HCT116 (cell line): ENCODE measurements around the gene OR52E4. TPM values are rescaled to one million over a fixed set of nuclear protein-coding genes. Genes with fewer than 3 reads are reported as not detected.

Source experiments
- ATAC-seq: fragments of 200-7000 bp; cut with Tn5 transposase; 2 replicates; pipeline ENCODE4 v1.9.1; 2020; ENCODE audit warnings: mild to moderate bottlenecking, moderate library complexity
- BruUV-seq: library from RNA; stranded (reverse); fragments of 400-500 nt; replicated peaks from 2 replicates; lab custom pipeline; 2021; lab: Mats Ljungman, UMichigan
- CTCF ChIA-PET: fragments of 300-600 bp; sonication (Branson Sonifier 250); formaldehyde crosslinking; loops from one replicate; lab custom pipeline; 2021; ENCODE audit warnings: antibody characterized with exemption; lab: Charles Lee
- POLR2A ChIA-PET: fragments of 300-600, 350-600 bp; sonication (Branson Sonifier 250); formaldehyde crosslinking; loops from one replicate; lab custom pipeline; 2021; ENCODE audit warnings: antibody characterized with exemption; lab: Charles Lee
- RAD21 ChIA-PET, 2 experiments: fragments of 300-600 bp; sonication (Branson Sonifier 250); formaldehyde crosslinking; loops; one replicate each; lab custom pipeline; 2023; ENCODE audit warnings: low total read pairs in 2 of 2; ENCODE audit not compliant: uncharacterized antibody in 2 of 2, unreplicated experiment in 2 of 2, low non-redundant PET in 1 of 2; lab: Charles Lee
- DNase-seq: peaks from one replicate; pipeline ENCODE4 v3.0.0-alpha.2; 2010; ENCODE audit warnings: low read depth, low spot score
- H2AFZ ChIP-seq: fragments of 200-600 bp; shearing (Covaris generic), sonication (generic); 2 replicates; pipeline ENCODE4 v1.6.1; 2017; ENCODE audit warnings: low read depth, mixed run types, mixed read lengths, antibody characterized with exemption, low read length; ENCODE audit not compliant: poor library complexity, severe bottlenecking
- H3K27ac ChIP-seq: 2 replicates; pipeline ENCODE4 v1.5.1; 2012; ENCODE audit warnings: low read depth, low read length
- H3K27me3 ChIP-seq: fragments of 200-600 bp; sonication (generic); 2 replicates; pipeline ENCODE4 v1.6.1; 2016; ENCODE audit warnings: mixed run types, low read length, mixed read lengths; ENCODE audit not compliant: insufficient read depth
- H3K36me3 ChIP-seq, 2 experiments: fragments of 200-500 bp in 1 of 2; fragments of 200-600 bp in 1 of 2; sonication (Bioruptor generic) in 1 of 2; sonication (generic) in 1 of 2; 2 replicates each; pipeline versions ENCODE4 v1.5.1 to v1.6.1; 2014 to 2016; ENCODE audit warnings: low read length in 2 of 2, inconsistent platforms in 1 of 2, mixed read lengths in 1 of 2, mixed run types in 1 of 2; ENCODE audit not compliant: insufficient read depth in 2 of 2, control insufficient read depth in 1 of 2
- H3K4me1 ChIP-seq, 2 experiments: fragments of 200-600 bp in 1 of 2; sonication (generic) in 1 of 2; 2 replicates each; pipeline versions ENCODE4 v1.5.1 to v1.6.1; 2012 to 2017; ENCODE audit warnings: low read length in 2 of 2, inconsistent platforms in 1 of 2, mild to moderate bottlenecking in 1 of 2, mixed read lengths in 1 of 2, mixed run types in 1 of 2, moderate library complexity in 1 of 2; ENCODE audit not compliant: insufficient read depth in 2 of 2, control insufficient read depth in 1 of 2
- H3K4me2 ChIP-seq: fragments of 200-600 bp; sonication (generic); 2 replicates; pipeline ENCODE4 v1.6.1; 2017; ENCODE audit warnings: mixed run types, low read length, mixed read lengths
- H3K4me3 ChIP-seq, 2 experiments: fragments of 200-600 bp in 1 of 2; sonication (generic) in 1 of 2; replicated peaks in 1 of 2; 2 replicates each; pipeline ENCODE4 v1.5.1; 2011 to 2016; ENCODE audit warnings: low read length in 2 of 2, control low read depth in 1 of 2, low read depth in 1 of 2, mild to moderate bottlenecking in 1 of 2, mixed read lengths in 1 of 2, mixed run types in 1 of 2
- H3K79me2 ChIP-seq: fragments of 200-600 bp; sonication (generic); 2 replicates; pipeline ENCODE4 v1.6.1; 2017; ENCODE audit warnings: mild to moderate bottlenecking, mixed run types, low read length, moderate library complexity, mixed read lengths; ENCODE audit not compliant: insufficient read depth
- H3K9ac ChIP-seq: fragments of 200-600 bp; sonication (generic); 2 replicates; pipeline ENCODE4 v1.6.1; 2016; ENCODE audit warnings: low read length, mixed read lengths
- H3K9me2 ChIP-seq: fragments of 200-600 bp; sonication (generic), shearing (Covaris generic); 2 replicates; pipeline ENCODE4 v1.6.1; 2017; ENCODE audit warnings: mixed run types, mild to moderate bottlenecking, moderate library complexity; ENCODE audit not compliant: insufficient read depth
- H3K9me3 ChIP-seq, 2 experiments: fragments of 200-500 bp in 1 of 2; fragments of 200-600 bp in 1 of 2; sonication (Bioruptor generic) in 1 of 2; sonication (generic) in 1 of 2; 2 replicates each; pipeline ENCODE4 v1.6.1; 2014 to 2017; ENCODE audit warnings: low read length in 2 of 2, mixed read lengths in 2 of 2, inconsistent platforms in 1 of 2, low read depth in 1 of 2, mild to moderate bottlenecking in 1 of 2, mixed run types in 1 of 2, moderate library complexity in 1 of 2; ENCODE audit not compliant: control insufficient read depth in 1 of 2, insufficient read depth in 1 of 2
- H4K20me1 ChIP-seq: fragments of 200-600 bp; sonication (generic), shearing (Covaris generic); 2 replicates; pipeline ENCODE4 v1.6.1; 2017; ENCODE audit warnings: mixed run types, mild to moderate bottlenecking, moderate library complexity; ENCODE audit not compliant: insufficient read depth
- CEBPB ChIP-seq: IDR thresholded peaks from 2 replicates; pipeline ENCODE4 v1.6.1; 2012; ENCODE audit warnings: low read depth
- EGR1 ChIP-seq: IDR thresholded peaks from 2 replicates; pipeline ENCODE4 v1.6.1; 2012; ENCODE audit warnings: low read depth
- EZH2 ChIP-seq: fragments of 200-600 bp; sonication (generic); IDR thresholded peaks from 2 replicates; pipeline ENCODE4 v1.6.1; 2017; ENCODE audit warnings: antibody characterized with exemption, mixed run types
- EZH2phosphoT487 ChIP-seq: fragments of 200-600 bp; IDR thresholded peaks from 2 replicates; pipeline ENCODE4 v1.6.1; 2018; ENCODE audit warnings: antibody characterized with exemption, borderline replicate concordance
- JUND ChIP-seq: IDR thresholded peaks from 2 replicates; pipeline ENCODE4 v1.6.1; 2012
- POLR2A ChIP-seq: IDR thresholded peaks from 2 replicates; pipeline ENCODE4 v1.7.0; 2011; ENCODE audit warnings: borderline replicate concordance; ENCODE audit not compliant: insufficient read depth, insufficient read length; ENCODE audit errors: extremely low read depth
- RAD21 ChIP-seq: IDR thresholded peaks from 2 replicates; pipeline ENCODE4 v1.6.1; 2012; ENCODE audit warnings: low read depth, mild to moderate bottlenecking
- SP1 ChIP-seq: IDR thresholded peaks from 2 replicates; pipeline ENCODE4 v1.6.1; 2012; ENCODE audit warnings: low read depth
- SRF ChIP-seq: IDR thresholded peaks from 2 replicates; pipeline ENCODE4 v1.6.1; 2012; ENCODE audit warnings: low read depth
- YY1 ChIP-seq: IDR thresholded peaks from 2 replicates; pipeline ENCODE4 v1.6.1; 2011; ENCODE audit warnings: low read length, low read depth, moderate library complexity, mild to moderate bottlenecking; ENCODE audit not compliant: insufficient replicate concordance; ENCODE audit errors: extremely low read depth
- ZFX ChIP-seq: fragments of 450-650 bp; IDR thresholded peaks from 2 replicates; pipeline ENCODE4 v1.6.1; 2017
- intact Hi-C: fragments of 100-400 bp; cut with micrococcal nuclease; formaldehyde crosslinking; loops from 2 replicates; pipeline ENCODE4 v1.10.0; 2022
- total RNA-seq: library from RNA; stranded (reverse); gene quantifications from one replicate; pipeline ENCODE4 v1.2.1, GENCODE V29; 2021; ENCODE audit not compliant: unreplicated experiment
- TF ChIP-seq, protein P1 (sequence below): IDR thresholded peaks from 2 replicates; pipeline ENCODE4 v1.6.1; 2012
- TF ChIP-seq, protein P2 (sequence below): IDR thresholded peaks from 2 replicates; pipeline ENCODE4 v1.6.1; 2012; ENCODE audit warnings: low read depth
- TF ChIP-seq, protein P3 (sequence below), 3 experiments: fragments of 200-600 bp in 1 of 3; sonication (generic) in 1 of 3; IDR thresholded peaks in 2 of 3; conservative IDR thresholded peaks in 1 of 3; 2 replicates each; pipeline ENCODE4 v1.5.1; 2012 to 2017; ENCODE audit warnings: low read depth in 2 of 3, low read length in 2 of 3, antibody characterized with exemption in 1 of 3, borderline replicate concordance in 1 of 3, control low read depth in 1 of 3, mild to moderate bottlenecking in 1 of 3, mixed read lengths in 1 of 3, mixed run types in 1 of 3, moderate library complexity in 1 of 3; ENCODE audit not compliant: insufficient read depth in 1 of 3

Gene OR52E4
- total RNA-seq, 1 experiment from 2014 or later = not detected

DNA sequence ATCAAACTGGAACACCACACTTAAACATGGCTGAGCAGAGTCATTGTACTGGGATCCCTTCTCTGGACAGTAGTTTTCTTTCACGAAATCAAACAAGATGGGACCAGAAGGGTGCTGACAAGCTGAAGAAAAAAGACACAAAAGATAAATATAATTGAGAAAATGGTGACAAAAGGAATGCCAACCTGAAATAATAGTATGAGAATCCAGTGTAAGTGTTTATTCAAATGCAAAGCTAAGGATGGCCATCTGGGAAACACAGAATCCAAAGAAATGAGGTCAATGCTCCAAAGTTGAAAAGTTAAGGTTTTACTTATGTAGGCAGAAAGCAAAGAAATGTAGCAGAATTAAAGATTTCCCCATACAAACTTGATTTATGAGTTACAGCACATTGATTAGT is 7.2 kb downstream of the OR52E4 start:
- no peak overlapping the region for H3K4me3 ChIP-seq
- no peaks in the 10 kb centered on the region for H3K9me2 ChIP-seq
- no peaks in the 10 kb centered on the region for H3K36me3 ChIP-seq
- H2AFZ ChIP-seq = no peak overlapping the region
- H3K4me1 ChIP-seq = no peaks in the 10 kb centered on the region
- ChIA-PET CTCF (interaction anchor here (1.1 kb wide), 1 partner anchor 475 kb away, joined by 3 read pairs; no protein-coding TSS in a partner anchor), RAD21 (no interaction called here), POLR2A (no interaction called here)
- peaks cover 41% of the 10 kb centered on the region for H3K27me3 ChIP-seq
- DNase-seq = no peak
- no TSS peak for BruUV-seq
- intact Hi-C loops = no loop called here
- no peak for TF ChIP-seq YY1
- TF ChIP-seq SP1 = no peak
- TF ChIP-seq, protein P1, sequence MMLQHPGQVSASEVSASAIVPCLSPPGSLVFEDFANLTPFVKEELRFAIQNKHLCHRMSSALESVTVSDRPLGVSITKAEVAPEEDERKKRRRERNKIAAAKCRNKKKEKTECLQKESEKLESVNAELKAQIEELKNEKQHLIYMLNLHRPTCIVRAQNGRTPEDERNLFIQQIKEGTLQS = no peak
- TF ChIP-seq POLR2A = no peak
- TF ChIP-seq EZH2phosphoT487 = no peak
- no peak for TF ChIP-seq JUND
- no peak for TF ChIP-seq CEBPB
- TF ChIP-seq, protein P2, sequence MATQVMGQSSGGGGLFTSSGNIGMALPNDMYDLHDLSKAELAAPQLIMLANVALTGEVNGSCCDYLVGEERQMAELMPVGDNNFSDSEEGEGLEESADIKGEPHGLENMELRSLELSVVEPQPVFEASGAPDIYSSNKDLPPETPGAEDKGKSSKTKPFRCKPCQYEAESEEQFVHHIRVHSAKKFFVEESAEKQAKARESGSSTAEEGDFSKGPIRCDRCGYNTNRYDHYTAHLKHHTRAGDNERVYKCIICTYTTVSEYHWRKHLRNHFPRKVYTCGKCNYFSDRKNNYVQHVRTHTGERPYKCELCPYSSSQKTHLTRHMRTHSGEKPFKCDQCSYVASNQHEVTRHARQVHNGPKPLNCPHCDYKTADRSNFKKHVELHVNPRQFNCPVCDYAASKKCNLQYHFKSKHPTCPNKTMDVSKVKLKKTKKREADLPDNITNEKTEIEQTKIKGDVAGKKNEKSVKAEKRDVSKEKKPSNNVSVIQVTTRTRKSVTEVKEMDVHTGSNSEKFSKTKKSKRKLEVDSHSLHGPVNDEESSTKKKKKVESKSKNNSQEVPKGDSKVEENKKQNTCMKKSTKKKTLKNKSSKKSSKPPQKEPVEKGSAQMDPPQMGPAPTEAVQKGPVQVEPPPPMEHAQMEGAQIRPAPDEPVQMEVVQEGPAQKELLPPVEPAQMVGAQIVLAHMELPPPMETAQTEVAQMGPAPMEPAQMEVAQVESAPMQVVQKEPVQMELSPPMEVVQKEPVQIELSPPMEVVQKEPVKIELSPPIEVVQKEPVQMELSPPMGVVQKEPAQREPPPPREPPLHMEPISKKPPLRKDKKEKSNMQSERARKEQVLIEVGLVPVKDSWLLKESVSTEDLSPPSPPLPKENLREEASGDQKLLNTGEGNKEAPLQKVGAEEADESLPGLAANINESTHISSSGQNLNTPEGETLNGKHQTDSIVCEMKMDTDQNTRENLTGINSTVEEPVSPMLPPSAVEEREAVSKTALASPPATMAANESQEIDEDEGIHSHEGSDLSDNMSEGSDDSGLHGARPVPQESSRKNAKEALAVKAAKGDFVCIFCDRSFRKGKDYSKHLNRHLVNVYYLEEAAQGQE = no peak
- TF ChIP-seq, protein P3, sequence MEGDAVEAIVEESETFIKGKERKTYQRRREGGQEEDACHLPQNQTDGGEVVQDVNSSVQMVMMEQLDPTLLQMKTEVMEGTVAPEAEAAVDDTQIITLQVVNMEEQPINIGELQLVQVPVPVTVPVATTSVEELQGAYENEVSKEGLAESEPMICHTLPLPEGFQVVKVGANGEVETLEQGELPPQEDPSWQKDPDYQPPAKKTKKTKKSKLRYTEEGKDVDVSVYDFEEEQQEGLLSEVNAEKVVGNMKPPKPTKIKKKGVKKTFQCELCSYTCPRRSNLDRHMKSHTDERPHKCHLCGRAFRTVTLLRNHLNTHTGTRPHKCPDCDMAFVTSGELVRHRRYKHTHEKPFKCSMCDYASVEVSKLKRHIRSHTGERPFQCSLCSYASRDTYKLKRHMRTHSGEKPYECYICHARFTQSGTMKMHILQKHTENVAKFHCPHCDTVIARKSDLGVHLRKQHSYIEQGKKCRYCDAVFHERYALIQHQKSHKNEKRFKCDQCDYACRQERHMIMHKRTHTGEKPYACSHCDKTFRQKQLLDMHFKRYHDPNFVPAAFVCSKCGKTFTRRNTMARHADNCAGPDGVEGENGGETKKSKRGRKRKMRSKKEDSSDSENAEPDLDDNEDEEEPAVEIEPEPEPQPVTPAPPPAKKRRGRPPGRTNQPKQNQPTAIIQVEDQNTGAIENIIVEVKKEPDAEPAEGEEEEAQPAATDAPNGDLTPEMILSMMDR (IDR thresholded peaks at IDR 0.05 in 2 of 3, conservative IDR thresholded peaks at IDR 0.05 in 1 of 3; ENCODE audit: borderline replicate concordance in 1 of 3, insufficient read depth in 1 of 3, low read depth in 2 of 3, low read length in 2 of 3) = no peak
- no peak for TF ChIP-seq RAD21
- no peak; the same call in 1 of the 2 replicates for TF ChIP-seq EZH2
- no peak for TF ChIP-seq ZFX
- TF ChIP-seq SRF = no peak
- no peak for TF ChIP-seq EGR1
- no peak for ATAC-seq
- no peaks in the 10 kb centered on the region for H3K79me2 ChIP-seq
- no peak overlapping the region for H3K9ac ChIP-seq
- no peaks in the 10 kb centered on the region for H3K9me3 ChIP-seq
- no peaks in the 10 kb centered on the region for H4K20me1 ChIP-seq
- no peak overlapping the region for H3K4me2 ChIP-seq
- H3K27ac ChIP-seq = no peak overlapping the region
